CD4-positive, CD25-positive, alpha-beta regulatory T cell (primary cell): Measurements from ENCODE around the gene TOMM7. TPM values are rescaled to one million over a fixed set of nuclear protein-coding genes. Genes with fewer than 3 reads are reported as not detected.
A peak's percentile ranks its signal among the peaks of the same experiment; 100 is the strongest.
"Not testable (repeated sequence)": the region's sequence is repeated elsewhere in the genome, so short reads cannot be mapped to it uniquely, and the experiment has no call there.

ENCODE experiments used
- ATAC-seq, 2 donors: fragments of 150-1000 bp; cut with Tn5 transposase; one replicate each; pipeline ENCODE4 v1.10.0; 2021; ENCODE audit warnings: low read depth in 2 of 2, moderate number of reproducible peaks in 2 of 2, moderate library complexity in 1 of 2
- DNase-seq, 3 donors: peaks; one replicate each; pipeline versions ENCODE4 v3.0.0 to v3.0.0-alpha.2; 2012 to 2022; ENCODE audit warnings: mixed read lengths in 1 of 3
- H3K27ac ChIP-seq: one replicate; pipeline ENCODE4 v1.7.0; 2013; ENCODE audit warnings: mild to moderate bottlenecking, low read length; ENCODE audit not compliant: insufficient read depth, poor library complexity, severe bottlenecking
- H3K27me3 ChIP-seq: one replicate; pipeline ENCODE4 v1.7.0; 2013; ENCODE audit warnings: low read length; ENCODE audit not compliant: control insufficient read depth, insufficient read depth
- H3K36me3 ChIP-seq: one replicate; pipeline ENCODE4 v1.7.0; 2013; ENCODE audit warnings: mild to moderate bottlenecking, low read length, moderate library complexity; ENCODE audit not compliant: control insufficient read depth, insufficient read depth
- H3K4me1 ChIP-seq: 2 replicates; pipeline ENCODE4 v1.7.0; 2013; ENCODE audit warnings: mild to moderate bottlenecking, low read length; ENCODE audit not compliant: insufficient read depth, control insufficient read depth, poor library complexity, severe bottlenecking
- H3K4me3 ChIP-seq: one replicate; pipeline ENCODE4 v1.7.0; 2013; ENCODE audit warnings: low read depth, mild to moderate bottlenecking, low read length, moderate library complexity
- H3K9me3 ChIP-seq, 2 experiments: 1 replicate in 1 of 2; 2 replicates in 1 of 2; pipeline ENCODE4 v1.7.0; 2013; ENCODE audit warnings: low read length in 2 of 2, mild to moderate bottlenecking in 1 of 2, moderate library complexity in 1 of 2; ENCODE audit not compliant: control insufficient read depth in 2 of 2
- H3K27ac Mint-ChIP-seq, 3 donors: one replicate each; pipeline ENCODE4 v1.8.0; 2020 to 2022; ENCODE audit warnings: mild to moderate bottlenecking in 3 of 3, mixed read lengths in 3 of 3, moderate library complexity in 2 of 3
- H3K27me3 Mint-ChIP-seq: one replicate; pipeline ENCODE4 v1.8.0; 2022; ENCODE audit warnings: mild to moderate bottlenecking, mixed read lengths
- H3K36me3 Mint-ChIP-seq: one replicate; pipeline ENCODE4 v1.8.0; 2020; ENCODE audit warnings: mixed read lengths
- H3K4me1 Mint-ChIP-seq, 4 donors: one replicate each; pipeline ENCODE4 v1.8.0; 2020 to 2022; ENCODE audit warnings: mixed read lengths in 4 of 4, mild to moderate bottlenecking in 1 of 4
- H3K4me3 Mint-ChIP-seq, 4 donors: one replicate each; pipeline ENCODE4 v1.8.0; 2020 to 2022; ENCODE audit warnings: mild to moderate bottlenecking in 4 of 4, mixed read lengths in 4 of 4, moderate library complexity in 3 of 4
- H3K9me3 Mint-ChIP-seq, 7 donors: one replicate each; pipeline ENCODE4 v1.8.0; 2020 to 2022; ENCODE audit warnings: mixed read lengths in 7 of 7, mild to moderate bottlenecking in 3 of 7, moderate library complexity in 2 of 7
- polyA plus RNA-seq, 4 donors: library from polyadenylated mRNA; unstranded; fragments of 300-500 nt; fragmentation: Illumina TruSeq; gene quantifications; one replicate each; pipeline ENCODE4 v1.2.3, GENCODE V29; 2021
- total RNA-seq: library from RNA; stranded (reverse); gene quantifications from one replicate; pipeline ENCODE4 v1.2.3, GENCODE V29; 2022

TOMM7 gene
- total and polyA plus RNA-seq, 5 donors from 2014 or later: 217 to 490 (median 405) TPM

GRCh38 chr7:22851145-22851544 is 28.5 kb upstream of the TOMM7 start:
- Histone ChIP-seq H3K4me1 (peaks cover 23% of the 10 kb centered on the region), H3K9me3 (no peaks in the 10 kb centered on the region), H3K4me3 (no peak overlapping the region), H3K36me3 (no peaks in the 10 kb centered on the region), H3K27me3 (peaks cover 2% of the 10 kb centered on the region), H3K27ac (no peak overlapping the region)
- Mint-ChIP-seq H3K27me3 (peaks cover 33% of the 10 kb centered on the region), H3K27ac (no peak overlapping the region), H3K4me1 (peaks cover 0 to 22% (median 11%) of the 10 kb centered on the region in 4 donors), H3K9me3 (no peaks in the 10 kb centered on the region), H3K4me3 (no peak overlapping the region), H3K36me3 (no peaks in the 10 kb centered on the region)
- DNase-seq: no peak
- ATAC-seq: no peak

GRCh38 chr7:22850394-22850793 is 27.7 kb upstream of the TOMM7 start:
- not testable (repeated sequence) for H3K27ac Mint-ChIP-seq, H3K36me3 Mint-ChIP-seq, H3K9me3 Mint-ChIP-seq, H3K9me3 ChIP-seq, H3K27ac ChIP-seq, H3K4me3 Mint-ChIP-seq, H3K36me3 ChIP-seq, DNase-seq, H3K27me3 ChIP-seq, H3K4me3 ChIP-seq, ATAC-seq
- Mint-ChIP-seq H3K27me3 (peaks cover 33% of the 10 kb centered on the region), H3K4me1 (peaks cover 0 to 16% (median 9%) of the 10 kb centered on the region in 4 donors)
- peaks cover 16% of the 10 kb centered on the region for H3K4me1 ChIP-seq

GRCh38 chr7:22849662-22850061 is 27.0 kb upstream of the TOMM7 start:
- DNase-seq (no peak), ATAC-seq (no peak)
- H3K27me3 ChIP-seq: peaks cover 2% of the 10 kb centered on the region
- Mint-ChIP-seq H3K27me3 (peaks cover 33% of the 10 kb centered on the region), H3K36me3 (no peaks in the 10 kb centered on the region), H3K4me1 (peaks cover 0 to 10% (median 6%) of the 10 kb centered on the region in 4 donors), H3K4me3 (peak overlapping the region in 1 of 4 donors; percentile 64), H3K9me3 (peaks cover 0 to 2% (median 0%) of the 10 kb centered on the region in 7 donors), H3K27ac (no peak overlapping the region)
- H3K27ac ChIP-seq: no peak overlapping the region
- peaks cover 9% of the 10 kb centered on the region for H3K4me1 ChIP-seq
- H3K36me3 ChIP-seq: no peaks in the 10 kb centered on the region
- H3K4me3 ChIP-seq: no peak overlapping the region
- no peaks in the 10 kb centered on the region for H3K9me3 ChIP-seq

- peaks cover 0 to 2% (median 0%) of the 10 kb centered on the region in 7 donors for H3K9me3 Mint-ChIP-seq
- Histone ChIP-seq H3K36me3 (no peaks in the 10 kb centered on the region), H3K27ac (no peak overlapping the region), H3K27me3 (peaks cover 2% of the 10 kb centered on the region), H3K9me3 (no peaks in the 10 kb centered on the region), H3K4me3 (no peak overlapping the region), H3K4me1 (peaks cover 5% of the 10 kb centered on the region)
- ATAC-seq: no peak
- no peaks in the 10 kb centered on the region for H3K36me3 Mint-ChIP-seq
- peaks cover 33% of the 10 kb centered on the region for H3K27me3 Mint-ChIP-seq
- peaks cover 0 to 10% (median 6%) of the 10 kb centered on the region in 4 donors for H3K4me1 Mint-ChIP-seq
- H3K4me3 Mint-ChIP-seq: peak overlapping the region in 1 of 4 donors; percentile 64
- no peak overlapping the region for H3K27ac Mint-ChIP-seq
- no peak for DNase-seq
These were observed 26.5 kb upstream of the TOMM7 start for GRCh38 chr7:22849172-22849571.

- no peaks in the 10 kb centered on the region for H3K9me3 ChIP-seq
- no peaks in the 10 kb centered on the region for H3K4me1 ChIP-seq
- ATAC-seq (no peak), DNase-seq (no peak)
- H3K36me3 ChIP-seq: no peaks in the 10 kb centered on the region
- H3K36me3 Mint-ChIP-seq: no peaks in the 10 kb centered on the region
- peaks cover 0 to 2% (median 0%) of the 10 kb centered on the region in 7 donors for H3K9me3 Mint-ChIP-seq
- no peaks in the 10 kb centered on the region for H3K4me1 Mint-ChIP-seq
- no peak overlapping the region for H3K4me3 ChIP-seq
- H3K27ac ChIP-seq: no peak overlapping the region
- H3K27me3 ChIP-seq: peaks cover under 1% of the 10 kb centered on the region
- H3K27me3 Mint-ChIP-seq: peaks cover 19% of the 10 kb centered on the region
- no peak overlapping the region for H3K27ac Mint-ChIP-seq
- no peak overlapping the region for H3K4me3 Mint-ChIP-seq
These were observed 24.3 kb upstream of the TOMM7 start for GRCh38 chr7:22846961-22847360.

GRCh38 chr7:22845221-22845834 is 22.7 kb upstream of the TOMM7 start:
- no peak for DNase-seq
- no peaks in the 10 kb centered on the region for H3K4me1 Mint-ChIP-seq
- no peak for ATAC-seq
- H3K27ac Mint-ChIP-seq: peak overlapping the region in 1 of 3 donors; percentile 12
- Histone ChIP-seq H3K27me3 (no peaks in the 10 kb centered on the region), H3K36me3 (no peaks in the 10 kb centered on the region), H3K4me1 (no peaks in the 10 kb centered on the region), H3K27ac (no peak overlapping the region), H3K9me3 (no peaks in the 10 kb centered on the region), H3K4me3 (no peak overlapping the region)
- no peaks in the 10 kb centered on the region for H3K36me3 Mint-ChIP-seq
- peaks cover 13% of the 10 kb centered on the region for H3K27me3 Mint-ChIP-seq
- no peak overlapping the region for H3K4me3 Mint-ChIP-seq
- H3K9me3 Mint-ChIP-seq: peaks cover 0 to 2% (median 0%) of the 10 kb centered on the region in 7 donors

GRCh38 chr7:22843681-22844309 is 21.1 kb upstream of the TOMM7 start:
- Histone ChIP-seq H3K4me1 (no peaks in the 10 kb centered on the region), H3K36me3 (no peaks in the 10 kb centered on the region), H3K27me3 (no peaks in the 10 kb centered on the region), H3K9me3 (no peaks in the 10 kb centered on the region), H3K27ac (no peak overlapping the region), H3K4me3 (no peak overlapping the region)
- Mint-ChIP-seq H3K9me3 (peaks cover 0 to 2% (median 0%) of the 10 kb centered on the region in 7 donors), H3K4me1 (no peaks in the 10 kb centered on the region), H3K4me3 (no peak overlapping the region), H3K36me3 (no peaks in the 10 kb centered on the region), H3K27me3 (peaks cover 11% of the 10 kb centered on the region), H3K27ac (peak overlapping the region in 2 of 3 donors; percentile 25 to 43)
- DNase-seq: no peak
- no peak for ATAC-seq

GRCh38 chr7:22842973-22843372 is 20.3 kb upstream of the TOMM7 start:
- Histone ChIP-seq H3K4me1 (no peaks in the 10 kb centered on the region), H3K9me3 (no peaks in the 10 kb centered on the region), H3K36me3 (no peaks in the 10 kb centered on the region), H3K27ac (no peak overlapping the region), H3K4me3 (no peak overlapping the region), H3K27me3 (no peaks in the 10 kb centered on the region)
- H3K27me3 Mint-ChIP-seq: peaks cover 14% of the 10 kb centered on the region
- DNase-seq: no peak
- H3K4me3 Mint-ChIP-seq: no peak overlapping the region
- H3K4me1 Mint-ChIP-seq: no peaks in the 10 kb centered on the region
- no peak overlapping the region for H3K27ac Mint-ChIP-seq
- H3K9me3 Mint-ChIP-seq: peaks cover 0 to 2% (median 0%) of the 10 kb centered on the region in 7 donors
- no peaks in the 10 kb centered on the region for H3K36me3 Mint-ChIP-seq
- no peak for ATAC-seq
